HCT116 (cell line): Measurements from ENCODE around the gene FSHR. TPM values are rescaled to one million over a fixed set of nuclear protein-coding genes. Genes with fewer than 3 reads are reported as not detected.

ENCODE experiments used
- ATAC-seq: fragments of 200-7000 bp; cut with Tn5 transposase; 2 replicates; pipeline ENCODE4 v1.9.1; 2020; ENCODE audit warnings: mild to moderate bottlenecking, moderate library complexity
- BruUV-seq: library from RNA; stranded (reverse); fragments of 400-500 nt; replicated peaks from 2 replicates; lab custom pipeline; 2021; lab: Mats Ljungman, UMichigan
- CTCF ChIA-PET: fragments of 300-600 bp; sonication (Branson Sonifier 250); formaldehyde crosslinking; loops from one replicate; lab custom pipeline; 2021; ENCODE audit warnings: antibody characterized with exemption; lab: Charles Lee
- POLR2A ChIA-PET: fragments of 300-600, 350-600 bp; sonication (Branson Sonifier 250); formaldehyde crosslinking; loops from one replicate; lab custom pipeline; 2021; ENCODE audit warnings: antibody characterized with exemption; lab: Charles Lee
- RAD21 ChIA-PET, 2 experiments: fragments of 300-600 bp; sonication (Branson Sonifier 250); formaldehyde crosslinking; loops; one replicate each; lab custom pipeline; 2023; ENCODE audit warnings: low total read pairs in 2 of 2; ENCODE audit not compliant: uncharacterized antibody in 2 of 2, unreplicated experiment in 2 of 2, low non-redundant PET in 1 of 2; lab: Charles Lee
- DNase-seq: peaks from one replicate; pipeline ENCODE4 v3.0.0-alpha.2; 2010; ENCODE audit warnings: low read depth, low spot score
- H2AFZ ChIP-seq: fragments of 200-600 bp; shearing (Covaris generic), sonication (generic); 2 replicates; pipeline ENCODE4 v1.6.1; 2017; ENCODE audit warnings: low read depth, mixed run types, mixed read lengths, antibody characterized with exemption, low read length; ENCODE audit not compliant: poor library complexity, severe bottlenecking
- H3K27ac ChIP-seq: 2 replicates; pipeline ENCODE4 v1.5.1; 2012; ENCODE audit warnings: low read depth, low read length
- H3K27me3 ChIP-seq: fragments of 200-600 bp; sonication (generic); 2 replicates; pipeline ENCODE4 v1.6.1; 2016; ENCODE audit warnings: mixed run types, low read length, mixed read lengths; ENCODE audit not compliant: insufficient read depth
- H3K36me3 ChIP-seq, 2 experiments: fragments of 200-500 bp in 1 of 2; fragments of 200-600 bp in 1 of 2; sonication (Bioruptor generic) in 1 of 2; sonication (generic) in 1 of 2; 2 replicates each; pipeline versions ENCODE4 v1.5.1 to v1.6.1; 2014 to 2016; ENCODE audit warnings: low read length in 2 of 2, inconsistent platforms in 1 of 2, mixed read lengths in 1 of 2, mixed run types in 1 of 2; ENCODE audit not compliant: insufficient read depth in 2 of 2, control insufficient read depth in 1 of 2
- H3K4me1 ChIP-seq, 2 experiments: fragments of 200-600 bp in 1 of 2; sonication (generic) in 1 of 2; 2 replicates each; pipeline versions ENCODE4 v1.5.1 to v1.6.1; 2012 to 2017; ENCODE audit warnings: low read length in 2 of 2, inconsistent platforms in 1 of 2, mild to moderate bottlenecking in 1 of 2, mixed read lengths in 1 of 2, mixed run types in 1 of 2, moderate library complexity in 1 of 2; ENCODE audit not compliant: insufficient read depth in 2 of 2, control insufficient read depth in 1 of 2
- H3K4me2 ChIP-seq: fragments of 200-600 bp; sonication (generic); 2 replicates; pipeline ENCODE4 v1.6.1; 2017; ENCODE audit warnings: mixed run types, low read length, mixed read lengths
- H3K4me3 ChIP-seq, 2 experiments: fragments of 200-600 bp in 1 of 2; sonication (generic) in 1 of 2; replicated peaks in 1 of 2; 2 replicates each; pipeline ENCODE4 v1.5.1; 2011 to 2016; ENCODE audit warnings: low read length in 2 of 2, control low read depth in 1 of 2, low read depth in 1 of 2, mild to moderate bottlenecking in 1 of 2, mixed read lengths in 1 of 2, mixed run types in 1 of 2
- H3K79me2 ChIP-seq: fragments of 200-600 bp; sonication (generic); 2 replicates; pipeline ENCODE4 v1.6.1; 2017; ENCODE audit warnings: mild to moderate bottlenecking, mixed run types, low read length, moderate library complexity, mixed read lengths; ENCODE audit not compliant: insufficient read depth
- H3K9ac ChIP-seq: fragments of 200-600 bp; sonication (generic); 2 replicates; pipeline ENCODE4 v1.6.1; 2016; ENCODE audit warnings: low read length, mixed read lengths
- H3K9me2 ChIP-seq: fragments of 200-600 bp; sonication (generic), shearing (Covaris generic); 2 replicates; pipeline ENCODE4 v1.6.1; 2017; ENCODE audit warnings: mixed run types, mild to moderate bottlenecking, moderate library complexity; ENCODE audit not compliant: insufficient read depth
- H3K9me3 ChIP-seq, 2 experiments: fragments of 200-500 bp in 1 of 2; fragments of 200-600 bp in 1 of 2; sonication (Bioruptor generic) in 1 of 2; sonication (generic) in 1 of 2; 2 replicates each; pipeline ENCODE4 v1.6.1; 2014 to 2017; ENCODE audit warnings: low read length in 2 of 2, mixed read lengths in 2 of 2, inconsistent platforms in 1 of 2, low read depth in 1 of 2, mild to moderate bottlenecking in 1 of 2, mixed run types in 1 of 2, moderate library complexity in 1 of 2; ENCODE audit not compliant: control insufficient read depth in 1 of 2, insufficient read depth in 1 of 2
- H4K20me1 ChIP-seq: fragments of 200-600 bp; sonication (generic), shearing (Covaris generic); 2 replicates; pipeline ENCODE4 v1.6.1; 2017; ENCODE audit warnings: mixed run types, mild to moderate bottlenecking, moderate library complexity; ENCODE audit not compliant: insufficient read depth
- CEBPB ChIP-seq: IDR thresholded peaks from 2 replicates; pipeline ENCODE4 v1.6.1; 2012; ENCODE audit warnings: low read depth
- EZH2 ChIP-seq: fragments of 200-600 bp; sonication (generic); IDR thresholded peaks from 2 replicates; pipeline ENCODE4 v1.6.1; 2017; ENCODE audit warnings: antibody characterized with exemption, mixed run types
- FOSL1 ChIP-seq: IDR thresholded peaks from 2 replicates; pipeline ENCODE4 v1.6.1; 2012; ENCODE audit warnings: low read depth
- POLR2AphosphoS5 ChIP-seq: IDR thresholded peaks from 2 replicates; pipeline ENCODE4 v1.6.1; 2011; ENCODE audit warnings: mild to moderate bottlenecking, low read depth, low read length, moderate library complexity
- REST ChIP-seq: IDR thresholded peaks from 2 replicates; pipeline ENCODE4 v1.6.1; 2012; ENCODE audit warnings: low read depth
- SP1 ChIP-seq: IDR thresholded peaks from 2 replicates; pipeline ENCODE4 v1.6.1; 2012; ENCODE audit warnings: low read depth
- YY1 ChIP-seq: IDR thresholded peaks from 2 replicates; pipeline ENCODE4 v1.6.1; 2011; ENCODE audit warnings: low read length, low read depth, moderate library complexity, mild to moderate bottlenecking; ENCODE audit not compliant: insufficient replicate concordance; ENCODE audit errors: extremely low read depth
- ZBTB33 ChIP-seq: IDR thresholded peaks from 2 replicates; pipeline ENCODE4 v1.6.1; 2011; ENCODE audit warnings: mild to moderate bottlenecking, low read length, moderate library complexity; ENCODE audit not compliant: insufficient replicate concordance; ENCODE audit errors: extremely low read depth
- intact Hi-C: fragments of 100-400 bp; cut with micrococcal nuclease; formaldehyde crosslinking; loops from 2 replicates; pipeline ENCODE4 v1.10.0; 2022
- total RNA-seq: library from RNA; stranded (reverse); gene quantifications from one replicate; pipeline ENCODE4 v1.2.1, GENCODE V29; 2021; ENCODE audit not compliant: unreplicated experiment

Gene FSHR
- total RNA-seq, 1 experiment from 2014 or later: not detected

GRCh38 chr2:48965204-48965603 lies 189.1 kb downstream of the FSHR start:
- Histone ChIP-seq H3K27me3 (no peaks in the 10 kb centered on the region), H3K79me2 (no peaks in the 10 kb centered on the region), H3K9me3 (no peaks in the 10 kb centered on the region), H3K4me2 (no peak overlapping the region), H3K4me1 (no peaks in the 10 kb centered on the region), H3K4me3 (no peak overlapping the region), H3K9ac (no peak overlapping the region), H3K9me2 (no peaks in the 10 kb centered on the region), H4K20me1 (no peaks in the 10 kb centered on the region), H2AFZ (no peak overlapping the region), H3K36me3 (no peaks in the 10 kb centered on the region), H3K27ac (no peak overlapping the region)
- POLR2A ChIA-PET: no interaction called here
- DNase-seq: no peak
- intact Hi-C loops: no loop called here
- no TSS peak for BruUV-seq
- ATAC-seq: no peak
- RAD21 ChIA-PET: no interaction called here
- TF ChIP-seq POLR2AphosphoS5: no peak
- no peak for TF ChIP-seq CEBPB
- no peak for TF ChIP-seq YY1
- TF ChIP-seq REST: no peak
- no peak for TF ChIP-seq SP1
- TF ChIP-seq ZBTB33: no peak
- TF ChIP-seq FOSL1: no peak
- no peak for TF ChIP-seq EZH2
- CTCF ChIA-PET: no interaction called here
